ENCODE data around the gene DIAPH1.

DIAPH1 gene

GRCh38 chr5:141649056-141649688 is 30.4 kb upstream of the DIAPH1 start:
- TF ChIP-seq ZFX (IDR thresholded peaks at IDR 0.05) = no peak
- TF ChIP-seq, protein P1, sequence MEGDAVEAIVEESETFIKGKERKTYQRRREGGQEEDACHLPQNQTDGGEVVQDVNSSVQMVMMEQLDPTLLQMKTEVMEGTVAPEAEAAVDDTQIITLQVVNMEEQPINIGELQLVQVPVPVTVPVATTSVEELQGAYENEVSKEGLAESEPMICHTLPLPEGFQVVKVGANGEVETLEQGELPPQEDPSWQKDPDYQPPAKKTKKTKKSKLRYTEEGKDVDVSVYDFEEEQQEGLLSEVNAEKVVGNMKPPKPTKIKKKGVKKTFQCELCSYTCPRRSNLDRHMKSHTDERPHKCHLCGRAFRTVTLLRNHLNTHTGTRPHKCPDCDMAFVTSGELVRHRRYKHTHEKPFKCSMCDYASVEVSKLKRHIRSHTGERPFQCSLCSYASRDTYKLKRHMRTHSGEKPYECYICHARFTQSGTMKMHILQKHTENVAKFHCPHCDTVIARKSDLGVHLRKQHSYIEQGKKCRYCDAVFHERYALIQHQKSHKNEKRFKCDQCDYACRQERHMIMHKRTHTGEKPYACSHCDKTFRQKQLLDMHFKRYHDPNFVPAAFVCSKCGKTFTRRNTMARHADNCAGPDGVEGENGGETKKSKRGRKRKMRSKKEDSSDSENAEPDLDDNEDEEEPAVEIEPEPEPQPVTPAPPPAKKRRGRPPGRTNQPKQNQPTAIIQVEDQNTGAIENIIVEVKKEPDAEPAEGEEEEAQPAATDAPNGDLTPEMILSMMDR (conservative IDR thresholded peaks at IDR 0.05) = no peak
- no peak overlapping the region for H3K27ac ChIP-seq

GRCh38 chr5:141647851-141648250 is 29.1 kb upstream of the DIAPH1 start:
- no peak for TF ChIP-seq ZFX (IDR thresholded peaks at IDR 0.05)
- TF ChIP-seq, protein P1 (conservative IDR thresholded peaks at IDR 0.05) = no peak

DNA sequence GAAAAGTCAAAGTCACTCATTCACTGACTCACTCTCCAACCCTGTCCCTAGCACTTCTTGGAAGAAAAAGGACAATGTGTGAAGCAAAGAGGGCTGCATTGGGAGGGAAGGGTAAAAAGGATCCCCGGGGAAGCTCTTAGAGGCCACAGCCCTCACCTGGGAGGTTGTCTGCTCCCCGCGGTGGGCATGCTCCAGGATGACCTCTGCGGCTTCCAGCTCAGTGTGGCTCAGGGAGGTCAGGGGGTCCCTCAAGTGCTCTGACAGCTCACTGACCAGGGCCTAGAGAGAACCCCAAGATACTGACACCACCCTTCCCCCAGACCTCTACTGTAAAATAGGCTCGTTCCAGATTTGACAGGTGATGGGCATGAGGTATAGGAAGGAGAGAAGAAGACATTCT is 28.4 kb upstream of the DIAPH1 start:
- TF ChIP-seq ZFX (IDR thresholded peaks at IDR 0.05) = no peak
- TF ChIP-seq, protein P1 (conservative IDR thresholded peaks at IDR 0.05) = no peak

More at GRCh38 chr5:141647851-141648250, 29.1 kb upstream of the DIAPH1 start:
- no peak overlapping the region for H3K27ac ChIP-seq

DNA sequence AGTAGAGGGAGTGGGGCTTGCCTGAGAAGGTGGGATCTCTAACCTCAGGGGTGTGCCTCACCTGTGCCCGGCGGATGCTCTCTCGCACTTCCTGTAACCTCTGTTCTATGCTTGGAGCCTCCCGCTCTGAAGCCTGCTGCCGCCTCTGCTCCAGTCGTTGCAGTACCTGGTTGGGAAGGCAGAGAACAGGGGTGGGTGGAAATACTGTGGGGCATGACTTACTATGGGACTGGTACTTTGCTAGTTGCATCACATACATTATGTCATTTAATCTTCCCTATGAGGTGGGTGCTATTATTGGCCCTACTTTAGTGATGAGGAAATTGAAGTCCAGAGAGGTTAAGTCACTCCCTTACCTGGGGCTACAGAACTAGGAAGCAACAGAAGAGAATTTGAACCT is 27.2 kb upstream of the DIAPH1 start:
- no peak for TF ChIP-seq ZFX (IDR thresholded peaks at IDR 0.05)
- TF ChIP-seq, protein P1 (conservative IDR thresholded peaks at IDR 0.05) = no peak
- no peak overlapping the region for H3K27ac ChIP-seq

More for the DNA sequence above, 28.4 kb upstream of the DIAPH1 start:
- H3K27ac ChIP-seq = no peak overlapping the region

DNA sequence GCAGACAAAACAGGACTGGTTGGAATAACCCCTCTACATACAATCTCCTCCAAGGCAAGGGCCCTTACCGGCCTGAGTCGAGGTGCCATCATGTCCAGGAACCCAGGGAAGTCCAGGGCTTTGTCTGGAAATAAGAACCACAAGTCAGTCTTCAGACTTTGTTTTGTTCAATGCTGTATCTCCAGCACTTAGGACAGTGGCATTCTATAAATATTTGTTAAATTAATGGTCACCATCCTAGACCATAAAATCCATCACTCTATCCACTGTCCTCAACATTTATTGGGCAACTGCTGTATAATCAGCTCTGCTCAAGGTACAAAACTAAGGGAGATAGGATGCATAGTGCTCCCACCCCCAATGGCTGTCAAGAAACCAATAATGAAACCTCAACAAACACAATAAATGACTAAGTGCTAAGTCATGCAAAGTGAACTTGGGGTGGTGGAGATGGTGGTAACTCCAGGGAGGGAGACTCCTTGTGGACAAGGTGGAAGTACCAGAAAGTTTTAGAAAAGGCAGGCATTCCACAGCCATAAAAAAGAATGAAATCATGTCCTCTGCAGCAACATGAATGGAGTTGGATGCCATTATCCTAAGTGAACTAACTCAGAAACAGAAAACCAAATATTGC is 23.0 kb upstream of the DIAPH1 start:
- no peak for TF ChIP-seq ZFX (IDR thresholded peaks at IDR 0.05)
- TF ChIP-seq, protein P1 (conservative IDR thresholded peaks at IDR 0.05) = no peak
- H3K27ac ChIP-seq = no peak overlapping the region

- TF ChIP-seq ZFX (IDR thresholded peaks at IDR 0.05) = no peak
- TF ChIP-seq, protein P1 (conservative IDR thresholded peaks at IDR 0.05) = no peak
- H3K27ac ChIP-seq = no peak overlapping the region
These were observed 21.9 kb upstream of the DIAPH1 start for GRCh38 chr5:141640698-141641097.

DNA sequence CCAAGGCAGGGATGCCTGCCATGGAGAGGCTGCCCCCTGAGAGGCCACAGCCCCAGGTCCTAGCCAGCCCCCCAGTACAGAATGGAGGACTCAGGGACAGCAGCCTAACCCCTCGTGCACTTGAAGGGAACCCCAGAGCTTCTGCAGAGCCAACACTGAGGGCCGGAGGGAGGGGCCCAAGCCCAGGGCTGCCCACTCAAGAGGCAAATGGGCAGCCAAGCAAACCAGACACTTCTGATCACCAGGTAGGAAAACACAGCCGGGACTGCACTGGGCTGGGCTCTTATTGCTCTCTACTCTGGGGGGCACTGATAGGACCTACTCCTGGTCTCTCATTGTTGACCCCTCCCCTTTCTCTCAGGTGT is 21.2 kb upstream of the DIAPH1 start:
- no peak for TF ChIP-seq ZFX (IDR thresholded peaks at IDR 0.05)
- no peak overlapping the region for H3K27ac ChIP-seq

Data from C4-2B (cell line).